Gastrocnemius medialis (tissue), 4 donors: Measurements from ENCODE around the gene MYH9. TPM values are rescaled to one million over a fixed set of nuclear protein-coding genes. Genes with fewer than 3 reads are reported as not detected.

ENCODE experiments used
- ATAC-seq, 2 donors: fragments of 150-250 bp; one replicate each; pipeline ENCODE4 v1.9.1; 2016
- DNase-seq, 2 donors: peaks; one replicate each; pipeline ENCODE4 v3.0.0-alpha.2; 2019
- H3K27ac ChIP-seq, 4 donors: fragments of 200-600 bp; sonication (generic); 1 replicate in 1 of 4; 2 replicates in 3 of 4; pipeline ENCODE4 v1.5.1; 2016 to 2018; ENCODE audit warnings: mild to moderate bottlenecking in 2 of 4, moderate library complexity in 1 of 4
- H3K27me3 ChIP-seq, 3 donors: fragments of 200-600 bp; sonication (generic) in 2 of 3; 1 replicate in 1 of 3; 2 replicates in 2 of 3; pipeline versions ENCODE4 v1.5.1 to v1.6.0; 2016 to 2019; ENCODE audit warnings: mild to moderate bottlenecking in 1 of 3, moderate library complexity in 1 of 3
- H3K36me3 ChIP-seq, 2 donors: fragments of 200-600 bp; sonication (generic) in 1 of 2; one replicate each; pipeline ENCODE4 v1.5.1; 2017 to 2018
- H3K4me1 ChIP-seq, 2 donors: fragments of 200-600 bp; sonication (generic) in 1 of 2; one replicate each; pipeline ENCODE4 v1.5.1; 2016 to 2017; ENCODE audit warnings: mild to moderate bottlenecking in 2 of 2
- H3K4me3 ChIP-seq, 4 donors: fragments of 200-600 bp; sonication (generic) in 3 of 4; 1 replicate in 1 of 4; 2 replicates in 3 of 4; pipeline ENCODE4 v1.5.1; 2016 to 2019; ENCODE audit warnings: mild to moderate bottlenecking in 2 of 4
- H3K9me3 ChIP-seq, 3 donors: fragments of 200-600 bp; sonication (generic) in 2 of 3; 1 replicate in 1 of 3; 2 replicates in 2 of 3; pipeline ENCODE4 v1.5.1; 2016 to 2019
- CTCF ChIP-seq, 5 experiments: fragments of 450-650 bp in 3 of 5; fragments of 200-600 bp in 2 of 5; sonication (generic) in 2 of 5; IDR thresholded peaks in 4 of 5; conservative IDR thresholded peaks in 1 of 5; 1 replicate in 4 of 5; 2 replicates in 1 of 5; pipeline ENCODE4 v1.5.1; 2016 to 2019; ENCODE audit warnings: antibody characterized with exemption in 5 of 5, mild to moderate bottlenecking in 3 of 5, moderate library complexity in 3 of 5
- POLR2A ChIP-seq, 2 donors: fragments of 450-650 bp; IDR thresholded peaks; one replicate each; pipeline ENCODE4 v1.6.1; 2017; ENCODE audit warnings: antibody characterized with exemption in 2 of 2, mild to moderate bottlenecking in 2 of 2, moderate library complexity in 2 of 2
- in situ Hi-C, 4 donors: fragments of 200-750 bp; cut with MboI; loops; one replicate each; pipeline versions ENCODE4 v1.15.0 to v1.8.0; 2017; ENCODE audit warnings: low sequenced_read_pairs in 4 of 4
- intact Hi-C: fragments of 100-400 bp; cut with DNase I; formaldehyde crosslinking; loops from one replicate; pipeline ENCODE4 v1.15.1; 2023; ENCODE audit warnings: low total_unique reads
- microRNA-seq, 2 donors: library from miRNA; unstranded; fragments of <30 nt; microRNA quantifications; one replicate each; pipeline ENCODE4, GENCODE V29; 2016; ENCODE audit warnings: borderline replicate concordance in 2 of 2
- total RNA-seq, 4 donors: library from RNA; depleted of rRNA; stranded (reverse); fragments of >200 nt; gene quantifications; one replicate each; pipeline versions ENCODE4 v1.1.0 to v1.2.3, GENCODE V29; 2016

Gene MYH9
- total RNA-seq, 4 donors from 2014 or later: 38.9 to 115 (median 104) TPM

GRCh38 chr22:36234919-36235318 is 152.8 kb downstream of the MYH9 start:
- ATAC-seq (no peak), DNase-seq (no peak)
- in situ Hi-C loops (loop anchor here in 1 of 4 donors (10.0 kb wide), 1 partner anchor 90 kb away; no protein-coding TSS in a partner anchor), intact Hi-C loops (no loop called here)
- Histone ChIP-seq H3K4me3 (no peak overlapping the region), H3K4me1 (peaks cover 24 to 37% of the 10 kb centered on the region in 2 donors), H3K36me3 (peaks cover 0 to 43% of the 10 kb centered on the region in 2 donors), H3K9me3 (no peaks in the 10 kb centered on the region), H3K27ac (no peak overlapping the region), H3K27me3 (no peaks in the 10 kb centered on the region)
- no peak for TF ChIP-seq CTCF (IDR thresholded peaks at IDR 0.05 in 4 of 5, conservative IDR thresholded peaks at IDR 0.05 in 1 of 5)
- no peak for TF ChIP-seq POLR2A (IDR thresholded peaks at IDR 0.05)

DNA sequence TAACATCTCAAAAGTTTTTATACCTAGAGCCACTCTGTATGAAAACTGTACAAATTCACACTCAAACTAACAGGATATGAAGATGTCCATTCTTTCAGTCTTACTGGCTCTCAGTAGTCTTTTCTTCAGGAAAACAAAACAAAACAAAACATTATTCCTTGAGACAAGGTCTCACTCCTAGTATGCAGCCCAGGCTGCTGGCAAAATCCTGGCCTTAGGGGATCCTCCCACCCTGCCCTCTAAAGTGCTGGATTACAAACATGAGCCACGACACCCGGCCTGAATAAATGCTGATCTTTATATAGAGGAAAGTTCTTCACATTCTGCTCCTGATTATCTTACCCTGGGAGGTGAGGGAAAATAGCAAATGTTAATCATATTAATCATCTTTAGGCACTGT is 153.6 kb downstream of the MYH9 start:
- Histone ChIP-seq H3K4me3 (no peak overlapping the region), H3K27ac (no peak overlapping the region), H3K36me3 (peaks cover 0 to 46% of the 10 kb centered on the region in 2 donors), H3K27me3 (no peaks in the 10 kb centered on the region), H3K4me1 (peaks cover 24 to 37% of the 10 kb centered on the region in 2 donors), H3K9me3 (no peaks in the 10 kb centered on the region)
- DNase-seq (no peak), ATAC-seq (no peak)
- intact Hi-C loops: no loop called here
- TF ChIP-seq POLR2A (IDR thresholded peaks at IDR 0.05) (no peak), CTCF (IDR thresholded peaks at IDR 0.05 in 4 of 5, conservative IDR thresholded peaks at IDR 0.05 in 1 of 5) (no peak)
- in situ Hi-C loops: loop anchor here in 1 of 4 donors (10.0 kb wide), 1 partner anchor 89 kb away; no protein-coding TSS in a partner anchor

DNA sequence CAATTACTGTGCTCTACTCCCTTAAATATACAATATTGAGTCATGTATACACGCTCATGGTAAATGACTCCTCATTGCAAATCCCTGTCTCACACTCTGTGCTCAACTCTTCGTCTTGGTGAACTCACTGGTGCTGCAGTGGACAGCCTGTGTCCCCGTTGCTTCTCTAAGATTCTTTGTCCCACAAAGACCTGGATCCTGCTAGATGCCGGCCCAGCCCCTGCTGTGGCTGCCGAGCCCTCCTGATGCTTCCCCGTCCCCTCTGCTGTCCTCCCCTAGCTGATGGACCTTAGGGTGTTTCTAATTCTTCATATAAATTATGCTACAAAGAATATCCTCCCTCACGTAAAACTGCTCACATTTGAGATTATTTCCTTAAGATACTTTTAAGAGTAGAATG is 154.0 kb downstream of the MYH9 start:
- in situ Hi-C loops (loop anchor here in 1 of 4 donors (10.0 kb wide), 1 partner anchor 89 kb away; no protein-coding TSS in a partner anchor), intact Hi-C loops (no loop called here)
- TF ChIP-seq POLR2A (IDR thresholded peaks at IDR 0.05) (no peak), CTCF (IDR thresholded peaks at IDR 0.05 in 4 of 5, conservative IDR thresholded peaks at IDR 0.05 in 1 of 5) (no peak)
- no peaks in the 10 kb centered on the region for H3K27me3 ChIP-seq
- no peak for DNase-seq
- no peak overlapping the region for H3K4me3 ChIP-seq
- peaks cover 0 to 50% of the 10 kb centered on the region in 2 donors for H3K36me3 ChIP-seq
- ATAC-seq: no peak
- no peak overlapping the region for H3K27ac ChIP-seq
- H3K4me1 ChIP-seq: peaks cover 24 to 36% of the 10 kb centered on the region in 2 donors
- no peaks in the 10 kb centered on the region for H3K9me3 ChIP-seq

GRCh38 chr22:36232715-36233401 is 154.9 kb downstream of the MYH9 start:
- Histone ChIP-seq H3K4me3 (no peak overlapping the region), H3K27ac (no peak overlapping the region), H3K36me3 (peaks cover 0 to 58% of the 10 kb centered on the region in 2 donors), H3K9me3 (no peaks in the 10 kb centered on the region), H3K4me1 (peaks cover 16 to 29% of the 10 kb centered on the region in 2 donors), H3K27me3 (no peaks in the 10 kb centered on the region)
- no peak for DNase-seq
- intact Hi-C loops: no loop called here
- ATAC-seq: no peak
- TF ChIP-seq CTCF (IDR thresholded peaks at IDR 0.05 in 4 of 5, conservative IDR thresholded peaks at IDR 0.05 in 1 of 5) (no peak), POLR2A (IDR thresholded peaks at IDR 0.05) (no peak)
- in situ Hi-C loops: loop anchor here in 1 of 4 donors (10.0 kb wide), 1 partner anchor 88 kb away; no protein-coding TSS in a partner anchor

Small RNA genes lying within 50 kb of the gene (microRNA-seq; reads per million reads assigned to microRNA genes)
- gene MIR6819: 0 reads per million in 2 donors

Other genes with a start within 250 kb of the MYH9 start
- gene APOL3, start 227.2 kb downstream of the MYH9 start, total RNA-seq: 10 to 100 TPM; 16.6 to 23.4 (median 19.3) TPM
- gene APOL4, start 186.2 kb downstream of the MYH9 start, total RNA-seq: 1 to 10 TPM in 3 of 4 donors, not detected in 1; 1.5 to 2.3 (median 2.0) TPM
- gene APOL2, start 148.4 kb downstream of the MYH9 start, total RNA-seq: 10 to 100 TPM in 3 of 4 donors, 1 to 10 TPM in 1; 8.7 to 25.5 (median 20.9) TPM
- gene APOL1, start 134.8 kb downstream of the MYH9 start, total RNA-seq: 10 to 100 TPM in 1 of 4 donors, 1 to 10 TPM in 2, under 1 TPM in 1; 0.87 to 11.1 (median 6.2) TPM
- 100 to 1,000 TPM in 1 of 4 donors, 10 to 100 TPM in 3; 64.9 to 122 (median 86.0) TPM for gene TXN2, start 93.7 kb upstream of the MYH9 start, total RNA-seq
- 10 to 100 TPM in 1 of 4 donors, 1 to 10 TPM in 3; 2.6 to 13.6 (median 5.1) TPM for gene FOXRED2, start 119.1 kb upstream of the MYH9 start, total RNA-seq
- gene EIF3D, start 141.2 kb upstream of the MYH9 start, total RNA-seq: 100 to 1,000 TPM; 208 to 319 (median 290) TPM